K562 (cell line): ENCODE measurements around the gene TBL1X.

ENCODE experiments used
- CEBPB ChIP-seq: fragments of 450-650 bp; IDR thresholded peaks from 2 replicates; pipeline ENCODE4 v1.6.1; 2016; ENCODE audit warnings: missing genetic modification characterization, missing compliant biosample characterization
- FOSL1 ChIP-seq: fragments of 200-800 bp; sonication (Bioruptor generic); conservative IDR thresholded peaks from 2 replicates; pipeline ENCODE4 v1.6.1; 2016; ENCODE audit warnings: missing genetic modification characterization, missing compliant biosample characterization
- FOXJ3 ChIP-seq: sonication (generic); formaldehyde crosslinking; IDR thresholded peaks from 2 replicates; pipeline ENCODE4 v1.4.0; 2020; ENCODE audit warnings: mild to moderate bottlenecking, missing genetic modification reagents
- FOXM1 ChIP-seq, 2 experiments: fragments of 450-650 bp in 1 of 2; sonication (generic) in 1 of 2; formaldehyde crosslinking in 1 of 2; IDR thresholded peaks; 2 replicates each; pipeline versions ENCODE4 v1.6.1 to v1.9.0; 2017 to 2022; ENCODE audit warnings: low read depth in 2 of 2, mild to moderate bottlenecking in 2 of 2, missing genetic modification reagents in 1 of 2, moderate library complexity in 1 of 2
- GABPA ChIP-seq: fragments of 200-800 bp; sonication (Bioruptor generic); conservative IDR thresholded peaks from 2 replicates; pipeline ENCODE4 v1.6.1; 2016; ENCODE audit warnings: low read depth, missing genetic modification characterization, missing compliant biosample characterization
- KDM4B ChIP-seq, 2 experiments: fragments of 450-650 bp in 1 of 2; sonication (generic) in 1 of 2; IDR thresholded peaks; 2 replicates each; pipeline ENCODE4 v1.6.1; 2016 to 2017; ENCODE audit warnings: borderline replicate concordance in 2 of 2, antibody characterized with exemption in 1 of 2, low read depth in 1 of 2, mild to moderate bottlenecking in 1 of 2
- NCOA4 ChIP-seq: fragments of 450-650 bp; IDR thresholded peaks from 2 replicates; pipeline ENCODE4 v1.6.1; 2018; ENCODE audit warnings: mild to moderate bottlenecking; ENCODE audit not compliant: partially characterized antibody
- NFXL1 ChIP-seq: fragments of 450-650 bp; formaldehyde crosslinking; IDR thresholded peaks from 2 replicates; pipeline ENCODE4 v1.4.0; 2021; ENCODE audit warnings: mild to moderate bottlenecking
- RAD21 ChIP-seq, 2 experiments: fragments of 250-450 bp in 1 of 2; fragments of 450-650 bp in 1 of 2; sonication (Bioruptor Pico) in 1 of 2; formaldehyde crosslinking in 1 of 2; IDR thresholded peaks in 1 of 2; conservative IDR thresholded peaks in 1 of 2; 2 replicates each; pipeline versions ENCODE4 v1.4.0 to v1.8.0; 2020 to 2022; ENCODE audit warnings: mild to moderate bottlenecking in 2 of 2, moderate library complexity in 1 of 2
- SMAD4 ChIP-seq: fragments of 250-450 bp; sonication (Bioruptor Pico); conservative IDR thresholded peaks from 2 replicates; pipeline ENCODE4 v1.8.0; 2021; ENCODE audit warnings: inconsistent platforms, mild to moderate bottlenecking, moderate library complexity
- TF ChIP-seq, protein P1 (sequence below): sonication (generic); formaldehyde crosslinking; IDR thresholded peaks from 2 replicates; pipeline ENCODE4 v1.8.1; 2022; ENCODE audit warnings: missing genetic modification reagents

DNA sequence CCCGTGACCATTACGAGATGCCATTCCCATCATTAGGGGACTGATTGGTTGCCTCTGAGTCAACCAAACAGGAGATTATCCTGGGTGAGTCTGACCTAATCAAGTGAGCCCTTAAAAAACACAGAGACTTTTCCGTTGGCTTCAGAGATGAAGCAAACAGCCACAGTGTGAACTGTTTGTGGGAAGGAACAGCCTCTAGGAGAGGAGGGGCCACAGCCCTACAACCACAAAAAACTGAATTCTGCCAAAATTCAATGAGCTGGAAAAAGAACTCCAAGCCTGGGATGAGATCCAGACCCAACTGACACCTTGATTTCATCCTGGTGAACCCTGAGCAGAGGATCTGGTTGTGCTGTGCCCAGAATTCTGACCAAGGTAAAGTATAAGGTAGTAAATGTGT, 31.3 kb upstream of the TBL1X start:
- TF ChIP-seq CEBPB (tag) (no peak), KDM4B (IDR thresholded peaks at IDR 0.05; ENCODE audit: borderline replicate concordance in 2 of 2, low read depth in 1 of 2) (no peak), FOSL1 (tag) (no peak), FOXM1 (IDR thresholded peaks at IDR 0.05; ENCODE audit: low read depth) (no peak), FOXM1 (CRISPR knock-in tag; IDR thresholded peaks at IDR 0.05; ENCODE audit: low read depth) (no peak), NCOA4 (no peak), FOXJ3 (CRISPR knock-in tag) (no peak), SMAD4 (CRISPR knock-in tag) (no peak), NFXL1 (no peak), GABPA (tag) (no peak), RAD21 (CRISPR knock-in tag; conservative IDR thresholded peaks at IDR 0.05 in 1 of 2, IDR thresholded peaks at IDR 0.05 in 1 of 2) (no peak)
- TF ChIP-seq, protein P1, sequence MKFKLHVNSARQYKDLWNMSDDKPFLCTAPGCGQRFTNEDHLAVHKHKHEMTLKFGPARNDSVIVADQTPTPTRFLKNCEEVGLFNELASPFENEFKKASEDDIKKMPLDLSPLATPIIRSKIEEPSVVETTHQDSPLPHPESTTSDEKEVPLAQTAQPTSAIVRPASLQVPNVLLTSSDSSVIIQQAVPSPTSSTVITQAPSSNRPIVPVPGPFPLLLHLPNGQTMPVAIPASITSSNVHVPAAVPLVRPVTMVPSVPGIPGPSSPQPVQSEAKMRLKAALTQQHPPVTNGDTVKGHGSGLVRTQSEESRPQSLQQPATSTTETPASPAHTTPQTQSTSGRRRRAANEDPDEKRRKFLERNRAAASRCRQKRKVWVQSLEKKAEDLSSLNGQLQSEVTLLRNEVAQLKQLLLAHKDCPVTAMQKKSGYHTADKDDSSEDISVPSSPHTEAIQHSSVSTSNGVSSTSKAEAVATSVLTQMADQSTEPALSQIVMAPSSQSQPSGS (CRISPR knock-in tag) = no peak
